ENCODE results near the gene MS4A6A.
"Not testable (repeated sequence)": the region's sequence is repeated elsewhere in the genome, so short reads cannot be mapped to it uniquely, and the experiment has no call there.

MS4A6A gene

DNA sequence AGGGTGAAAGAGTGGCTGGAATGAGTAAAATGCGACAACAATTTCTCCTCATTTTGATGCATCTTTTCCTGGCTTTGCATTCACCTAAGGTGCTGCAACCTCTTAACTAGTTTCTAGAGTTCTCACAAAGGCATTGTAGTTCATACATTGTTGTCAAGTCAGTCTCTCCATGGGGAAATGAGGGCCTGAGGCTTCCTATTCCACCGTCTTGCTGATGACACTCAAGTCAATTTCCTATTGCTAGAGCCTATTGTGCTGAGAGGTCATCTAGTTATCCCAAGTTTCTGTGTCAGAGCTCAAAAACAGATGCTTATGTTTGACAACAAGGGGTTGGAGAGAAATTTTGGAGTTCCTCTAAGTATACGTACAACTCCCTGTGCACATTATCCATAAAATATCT, 11.6 kb upstream of the MS4A6A start:
- TF ChIP-seq, protein P1, sequence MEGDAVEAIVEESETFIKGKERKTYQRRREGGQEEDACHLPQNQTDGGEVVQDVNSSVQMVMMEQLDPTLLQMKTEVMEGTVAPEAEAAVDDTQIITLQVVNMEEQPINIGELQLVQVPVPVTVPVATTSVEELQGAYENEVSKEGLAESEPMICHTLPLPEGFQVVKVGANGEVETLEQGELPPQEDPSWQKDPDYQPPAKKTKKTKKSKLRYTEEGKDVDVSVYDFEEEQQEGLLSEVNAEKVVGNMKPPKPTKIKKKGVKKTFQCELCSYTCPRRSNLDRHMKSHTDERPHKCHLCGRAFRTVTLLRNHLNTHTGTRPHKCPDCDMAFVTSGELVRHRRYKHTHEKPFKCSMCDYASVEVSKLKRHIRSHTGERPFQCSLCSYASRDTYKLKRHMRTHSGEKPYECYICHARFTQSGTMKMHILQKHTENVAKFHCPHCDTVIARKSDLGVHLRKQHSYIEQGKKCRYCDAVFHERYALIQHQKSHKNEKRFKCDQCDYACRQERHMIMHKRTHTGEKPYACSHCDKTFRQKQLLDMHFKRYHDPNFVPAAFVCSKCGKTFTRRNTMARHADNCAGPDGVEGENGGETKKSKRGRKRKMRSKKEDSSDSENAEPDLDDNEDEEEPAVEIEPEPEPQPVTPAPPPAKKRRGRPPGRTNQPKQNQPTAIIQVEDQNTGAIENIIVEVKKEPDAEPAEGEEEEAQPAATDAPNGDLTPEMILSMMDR (IDR thresholded peaks at IDR 0.05), result no peak
- TF ChIP-seq ZFX (IDR thresholded peaks at IDR 0.05; ENCODE audit: borderline replicate concordance), result no peak
- H3K27ac ChIP-seq, result no peak overlapping the region

DNA sequence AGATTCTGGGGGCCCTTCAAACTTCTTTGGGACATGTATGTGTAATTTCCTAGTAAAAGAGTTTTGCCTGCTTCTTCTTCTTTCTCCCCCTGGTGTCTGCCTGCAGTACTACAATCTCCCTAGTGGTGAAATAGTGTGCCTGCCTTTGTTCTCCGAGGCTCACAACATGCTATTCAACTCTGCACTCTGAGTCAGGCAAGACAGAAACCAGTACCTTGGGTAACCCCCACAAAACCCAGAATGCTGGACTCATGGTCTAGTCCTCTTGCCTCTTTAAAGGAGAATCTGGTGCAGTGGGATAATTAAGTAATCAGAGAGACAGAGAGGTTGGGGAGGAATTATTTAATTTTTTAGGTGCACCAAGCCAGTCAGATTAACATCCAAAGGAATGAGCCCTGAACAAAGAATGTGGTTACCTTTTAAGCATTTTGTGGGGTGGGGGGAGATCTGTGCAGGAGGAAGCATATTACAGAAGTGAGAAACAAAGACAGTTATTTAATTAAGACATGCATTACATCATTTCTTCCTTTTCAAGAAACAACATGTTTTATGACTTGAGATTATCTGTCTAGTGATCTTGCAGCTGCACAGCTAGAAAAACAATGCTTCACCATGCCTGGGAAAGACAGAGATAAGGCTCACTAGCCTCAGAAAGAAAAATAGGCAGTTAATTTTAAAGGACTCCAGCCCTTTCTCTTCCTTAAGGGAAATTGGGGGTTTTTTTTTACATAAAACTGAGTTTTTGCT, 11.0 kb upstream of the MS4A6A start:
- H3K27ac ChIP-seq, result no peak overlapping the region
- no peak for TF ChIP-seq ZFX (IDR thresholded peaks at IDR 0.05; ENCODE audit: borderline replicate concordance)
- TF ChIP-seq, protein P1 (IDR thresholded peaks at IDR 0.05), result peak; percentile 85

DNA sequence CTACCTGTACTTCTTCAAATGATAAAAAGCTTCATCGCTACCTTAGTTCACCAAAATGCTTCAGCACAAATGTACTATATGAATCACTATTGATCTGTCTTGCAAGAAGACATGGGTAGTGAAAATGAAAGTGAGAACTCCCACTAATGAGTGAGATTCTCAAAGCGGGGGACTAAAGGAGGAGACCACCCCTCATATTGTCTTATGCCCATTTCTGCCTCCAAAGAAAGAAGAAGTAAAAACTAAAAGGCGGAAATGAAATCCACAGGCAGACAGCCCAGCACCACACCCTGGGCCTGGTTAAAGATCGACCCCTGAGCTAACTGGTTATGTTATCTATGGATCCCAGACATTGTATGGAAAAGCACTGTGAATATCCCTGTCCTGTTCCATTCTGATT, 9.7 kb upstream of the MS4A6A start:
- H3K27ac ChIP-seq, result not testable (repeated sequence)

DNA sequence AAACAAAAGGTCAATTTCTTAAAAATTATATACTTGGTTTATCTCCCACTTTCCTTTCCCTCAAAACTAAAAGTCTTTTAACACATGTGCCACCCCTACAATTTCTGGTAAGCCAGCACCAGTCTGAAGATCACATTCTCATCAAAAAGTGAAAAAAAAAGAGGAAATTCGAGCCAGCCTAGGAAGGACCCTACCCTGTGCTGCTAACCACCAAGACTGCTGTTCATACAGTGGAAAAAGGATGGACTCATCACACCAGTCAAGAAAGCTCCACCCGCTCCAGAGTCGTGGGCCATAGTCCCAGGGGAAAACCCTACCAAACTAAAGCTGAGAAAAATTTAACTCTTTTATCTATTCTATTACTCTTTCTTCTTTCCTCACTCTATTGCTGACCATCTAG, 5.6 kb upstream of the MS4A6A start:
- not testable (repeated sequence) for H3K27ac ChIP-seq

DNA sequence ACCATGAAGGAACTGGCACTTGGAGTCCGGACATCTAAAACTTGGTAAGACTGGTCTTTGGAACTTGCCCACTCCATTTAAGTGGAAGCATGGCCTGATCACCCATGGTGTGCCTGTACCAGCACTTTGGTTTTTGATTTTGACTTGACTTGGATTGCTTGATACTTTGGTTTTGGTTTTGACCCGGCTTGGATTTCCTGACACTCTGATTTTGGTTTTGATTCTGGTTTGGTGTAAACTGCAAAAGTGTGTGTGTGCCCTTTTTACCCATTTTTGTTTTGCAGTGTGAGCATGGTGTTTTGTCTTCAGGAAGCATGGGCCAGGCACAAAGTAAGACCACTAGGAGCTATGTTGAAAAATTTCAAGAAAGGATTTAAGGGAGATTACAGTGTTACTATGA, 3.2 kb upstream of the MS4A6A start:
- H3K27ac ChIP-seq, result not testable (repeated sequence)

DNA sequence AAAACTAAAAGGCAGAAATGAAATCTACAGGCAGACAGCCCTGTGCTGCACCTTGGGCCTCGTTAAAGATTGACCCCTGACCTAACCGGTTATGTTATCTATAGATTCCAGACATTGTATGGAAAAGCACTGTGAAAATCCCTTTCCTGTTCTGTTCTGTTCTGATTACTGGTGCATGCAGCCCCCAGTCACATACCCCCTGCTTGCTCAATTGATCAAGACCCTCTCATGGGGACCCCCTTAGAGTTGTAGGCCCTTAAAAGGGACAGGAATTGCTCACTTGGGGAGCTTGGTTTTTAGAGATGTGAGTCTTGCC, 2.6 kb upstream of the MS4A6A start:
- H3K27ac ChIP-seq, result not testable (repeated sequence)

DNA sequence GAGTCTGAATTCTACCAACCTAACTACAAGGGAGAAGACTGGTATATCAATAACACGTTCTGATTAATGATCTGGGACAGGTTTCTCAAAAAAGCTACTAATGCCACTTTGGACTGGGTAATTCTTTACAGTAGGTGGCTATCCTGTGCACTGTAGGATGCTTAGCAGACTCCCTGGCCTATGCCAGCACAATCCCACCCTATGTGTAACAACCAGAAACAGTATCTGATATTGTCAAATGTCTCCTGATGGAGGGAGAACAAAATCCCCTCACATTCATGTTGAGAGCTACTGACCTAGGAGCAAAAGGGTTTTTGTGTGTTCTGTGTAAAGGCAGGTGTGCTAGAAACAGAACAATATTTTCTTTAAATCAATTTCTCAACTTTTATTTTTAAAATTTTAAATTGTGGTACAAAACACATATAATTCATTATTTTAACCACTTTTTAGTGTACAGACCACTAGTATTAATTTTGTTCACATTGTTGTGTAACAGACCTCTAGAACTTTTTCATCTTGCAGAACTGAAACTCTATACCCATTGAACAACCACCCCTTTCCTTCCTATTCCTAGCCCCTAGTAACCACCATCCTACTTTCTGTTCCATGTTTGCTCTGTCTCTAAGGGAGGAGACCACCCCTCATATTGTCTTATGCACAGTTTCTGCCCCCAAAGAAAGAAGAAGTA, 2.1 kb upstream of the MS4A6A start:
- H3K27ac ChIP-seq, result no peak overlapping the region
- no peak for TF ChIP-seq ZFX (IDR thresholded peaks at IDR 0.05; ENCODE audit: borderline replicate concordance)
- TF ChIP-seq, protein P1 (IDR thresholded peaks at IDR 0.05), result no peak

DNA sequence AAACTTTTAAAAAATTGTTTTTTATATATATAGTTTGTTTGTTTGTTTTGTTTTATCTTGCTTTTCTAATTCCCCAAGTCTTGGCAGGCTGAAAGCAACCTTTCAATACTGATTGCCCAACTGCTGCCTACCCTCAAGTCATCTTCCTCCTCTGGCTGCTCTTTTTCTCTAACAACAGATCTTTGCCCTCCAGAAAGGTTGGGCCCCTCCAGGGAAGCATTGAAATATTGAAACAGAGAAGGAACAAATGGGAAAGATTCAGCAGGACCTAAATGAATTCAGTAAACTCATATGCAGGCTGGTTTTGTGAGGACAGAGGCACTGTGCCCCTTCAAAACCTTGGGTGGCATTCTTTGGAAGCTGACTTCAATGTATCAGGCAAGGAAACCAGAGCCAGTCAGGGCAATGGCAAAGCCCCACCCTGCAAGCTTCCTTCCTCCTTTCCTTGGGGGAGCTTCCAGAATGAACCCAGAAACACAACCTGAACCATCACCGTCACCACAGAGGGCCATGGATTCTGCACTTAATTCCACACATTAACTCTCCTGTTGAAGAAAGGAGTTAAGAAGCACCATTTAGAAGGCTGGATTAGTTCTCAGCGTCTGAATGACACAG, 815 bp upstream of the MS4A6A start:
- H3K27ac ChIP-seq, result no peak overlapping the region
- TF ChIP-seq, protein P1 (IDR thresholded peaks at IDR 0.05), result no peak
- no peak for TF ChIP-seq ZFX (IDR thresholded peaks at IDR 0.05; ENCODE audit: borderline replicate concordance)

DNA sequence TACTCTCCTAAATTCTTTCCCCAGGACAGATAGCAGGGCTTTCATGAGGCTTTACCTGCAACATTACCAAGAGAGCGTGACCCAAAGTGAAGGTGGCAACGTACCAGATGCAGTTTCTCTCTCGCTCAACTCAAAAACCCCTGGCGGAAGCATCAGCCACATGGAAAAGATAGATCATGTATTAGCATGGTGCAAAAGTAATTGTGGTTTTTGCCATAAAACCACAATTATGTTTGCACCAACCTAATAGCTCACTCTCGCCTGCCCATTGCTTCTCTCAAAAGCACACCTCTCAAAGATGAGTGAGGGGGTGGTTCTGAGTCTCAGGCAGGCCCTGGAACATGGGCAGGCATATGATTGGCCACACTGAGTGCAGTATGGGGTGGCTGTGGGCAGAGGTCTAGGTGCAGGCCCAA, 7.0 kb downstream of the MS4A6A start:
- H3K27ac ChIP-seq, result no peak overlapping the region
- TF ChIP-seq, protein P1 (IDR thresholded peaks at IDR 0.05), result no peak
- no peak for TF ChIP-seq ZFX (IDR thresholded peaks at IDR 0.05; ENCODE audit: borderline replicate concordance)
